ENCODE results near the gene ADAP2. TPM values are rescaled to one million over a fixed set of nuclear protein-coding genes. Genes with fewer than 3 reads are reported as not detected.
"Not testable (repeated sequence)": the region's sequence is repeated elsewhere in the genome, so short reads cannot be mapped to it uniquely, and the experiment has no call there.

The ADAP2 gene
- total RNA-seq, 1 donor from 2014 or later, result 0.89 TPM

GRCh38 chr17:30970831-30971567, 49.3 kb downstream of the ADAP2 start, which contains the start of gene RNF135:
RNF135 (plus strand) TSS chr17:30971039; CDS start chr17:30971074, 35 bp downstream.
- H3K36me3 Mint-ChIP-seq (ENCODE audit: low read depth, unreplicated experiment), result peaks cover 8% of the 10 kb centered on the region
- peaks cover 3% of the 10 kb centered on the region for H3K9me3 Mint-ChIP-seq (ENCODE audit: unreplicated experiment)
- Histone ChIP-seq H3K27me3 (ENCODE audit: insufficient read depth, low read length) (no peaks in the 10 kb centered on the region), H3K9me3 (ENCODE audit: insufficient read depth, low read depth, low read length) (no peaks in the 10 kb centered on the region), H3K36me3 (ENCODE audit: insufficient read depth, low read length) (no peaks in the 10 kb centered on the region), H2AFZ (ENCODE audit: low read depth, low read length) (peak within 1 kb of the TSS; percentile 94), H4K20me1 (ENCODE audit: insufficient read depth, low read length) (no peaks in the 10 kb centered on the region), H3K4me2 (ENCODE audit: low read length) (peak within 1 kb of the TSS; percentile 98), H3K4me1 (ENCODE audit: insufficient read depth, low read length) (peaks cover 8% of the 10 kb centered on the region), H3K79me2 (ENCODE audit: insufficient read depth, low read length) (peaks cover 20% of the 10 kb centered on the region), H3K9ac (ENCODE audit: low read length) (peak within 1 kb of the TSS; percentile 84), H3K27ac (ENCODE audit: low read depth, low read length) (peak within 1 kb of the TSS; percentile 63), H3K4me3 (ENCODE audit: insufficient read depth, low read depth, low read length) (peak within 1 kb of the TSS; percentile 74)
- peak within 1 kb of the TSS; percentile 95 for H3K4me3 Mint-ChIP-seq (ENCODE audit: unreplicated experiment)
- no peaks in the 10 kb centered on the region for H3K27me3 Mint-ChIP-seq (ENCODE audit: low read depth, unreplicated experiment)
- H3K4me1 Mint-ChIP-seq (ENCODE audit: low read depth, unreplicated experiment), result no peaks in the 10 kb centered on the region
- H3K27ac Mint-ChIP-seq (ENCODE audit: unreplicated experiment), result peak within 1 kb of the TSS; percentile 97
- no peak for FAIRE-seq
- TF ChIP-seq EZH2 (IDR thresholded peaks at IDR 0.05; ENCODE audit: insufficient read depth, low read length) (no peak), CTCF (IDR thresholded peaks at IDR 0.05; ENCODE audit: insufficient read depth, low read depth, low read length) (no peak)
- DNase-seq (ENCODE audit: low read depth), result peak; percentile 81

GRCh38 chr17:30975042-30975820, 53.5 kb downstream of the ADAP2 start:
- peaks cover 8% of the 10 kb centered on the region for H3K36me3 Mint-ChIP-seq (ENCODE audit: low read depth, unreplicated experiment)
- no peak overlapping the region for H2AFZ ChIP-seq (ENCODE audit: low read depth, low read length)
- TF ChIP-seq CTCF (IDR thresholded peaks at IDR 0.05; ENCODE audit: insufficient read depth, low read depth, low read length) (no peak), EZH2 (IDR thresholded peaks at IDR 0.05; ENCODE audit: insufficient read depth, low read length) (no peak)
- no peaks in the 10 kb centered on the region for H3K9me3 ChIP-seq (ENCODE audit: insufficient read depth, low read depth, low read length)
- no peak overlapping the region for H3K4me3 ChIP-seq (ENCODE audit: insufficient read depth, low read depth, low read length)
- H3K9me3 Mint-ChIP-seq (ENCODE audit: unreplicated experiment), result peaks cover 3% of the 10 kb centered on the region
- no peaks in the 10 kb centered on the region for H3K4me1 Mint-ChIP-seq (ENCODE audit: low read depth, unreplicated experiment)
- no peak overlapping the region for H3K4me3 Mint-ChIP-seq (ENCODE audit: unreplicated experiment)
- H3K79me2 ChIP-seq (ENCODE audit: insufficient read depth, low read length), result peaks cover 20% of the 10 kb centered on the region
- no peaks in the 10 kb centered on the region for H3K27me3 Mint-ChIP-seq (ENCODE audit: low read depth, unreplicated experiment)
- H3K27me3 ChIP-seq (ENCODE audit: insufficient read depth, low read length), result no peaks in the 10 kb centered on the region
- no peak overlapping the region for H3K27ac Mint-ChIP-seq (ENCODE audit: unreplicated experiment)
- peaks cover 5% of the 10 kb centered on the region for H3K4me1 ChIP-seq (ENCODE audit: insufficient read depth, low read length)
- H4K20me1 ChIP-seq (ENCODE audit: insufficient read depth, low read length), result no peaks in the 10 kb centered on the region
- no peaks in the 10 kb centered on the region for H3K36me3 ChIP-seq (ENCODE audit: insufficient read depth, low read length)
- H3K9ac ChIP-seq (ENCODE audit: low read length), result no peak overlapping the region
- DNase-seq (ENCODE audit: low read depth), result no peak
- H3K4me2 ChIP-seq (ENCODE audit: low read length), result no peak overlapping the region
- no peak overlapping the region for H3K27ac ChIP-seq (ENCODE audit: low read depth, low read length)
- FAIRE-seq, result no peak

- not testable (repeated sequence) for H3K79me2 ChIP-seq (ENCODE audit: insufficient read depth, low read length); H4K20me1 ChIP-seq (ENCODE audit: insufficient read depth, low read length); H3K27me3 ChIP-seq (ENCODE audit: insufficient read depth, low read length); H3K9ac ChIP-seq (ENCODE audit: low read length); H3K36me3 ChIP-seq (ENCODE audit: insufficient read depth, low read length); H3K9me3 Mint-ChIP-seq (ENCODE audit: unreplicated experiment); H3K4me2 ChIP-seq (ENCODE audit: low read length); DNase-seq (ENCODE audit: low read depth); H3K4me1 Mint-ChIP-seq (ENCODE audit: low read depth, unreplicated experiment); H3K4me3 Mint-ChIP-seq (ENCODE audit: unreplicated experiment); FAIRE-seq; H3K27me3 Mint-ChIP-seq (ENCODE audit: low read depth, unreplicated experiment); H3K27ac ChIP-seq (ENCODE audit: low read depth, low read length); H3K4me3 ChIP-seq (ENCODE audit: insufficient read depth, low read depth, low read length); H3K27ac Mint-ChIP-seq (ENCODE audit: unreplicated experiment); H3K9me3 ChIP-seq (ENCODE audit: insufficient read depth, low read depth, low read length); H2AFZ ChIP-seq (ENCODE audit: low read depth, low read length); H3K4me1 ChIP-seq (ENCODE audit: insufficient read depth, low read length)
- peaks cover 11% of the 10 kb centered on the region for H3K36me3 Mint-ChIP-seq (ENCODE audit: low read depth, unreplicated experiment)
These were observed 58.2 kb downstream of the ADAP2 start for GRCh38 chr17:30979919-30980318.

Data from astrocyte (in vitro differentiated cells and primary cell).